Liver (tissue), 9 donors: ENCODE measurements around the gene XPR1. TPM values are rescaled to one million over a fixed set of nuclear protein-coding genes. Genes with fewer than 3 reads are reported as not detected.
A peak's percentile ranks its signal among the peaks of the same experiment; 100 is the strongest.

Experiments used
- DNase-seq: peaks from one replicate; pipeline ENCODE4 v3.0.0-alpha.2; 2017; ENCODE audit warnings: low spot score
- H3K27ac ChIP-seq, 2 donors: one replicate each; pipeline ENCODE4 v1.7.0; 2013; ENCODE audit warnings: inconsistent platforms in 2 of 2, low read length in 2 of 2, control low read depth in 1 of 2, low read depth in 1 of 2, mild to moderate bottlenecking in 1 of 2
- H3K27me3 ChIP-seq, 4 donors: one replicate each; pipeline versions ENCODE4 v1.6.1 to v1.7.0; 2013; ENCODE audit warnings: low read length in 3 of 4, inconsistent platforms in 1 of 4, mild to moderate bottlenecking in 1 of 4, moderate library complexity in 1 of 4; ENCODE audit not compliant: control insufficient read depth in 4 of 4, insufficient read depth in 4 of 4
- H3K36me3 ChIP-seq, 4 donors: one replicate each; pipeline versions ENCODE4 v1.6.1 to v1.7.0; 2013; ENCODE audit warnings: low read length in 3 of 4, mild to moderate bottlenecking in 3 of 4, low read depth in 1 of 4, moderate library complexity in 1 of 4; ENCODE audit not compliant: control insufficient read depth in 4 of 4, insufficient read depth in 3 of 4
- H3K4me1 ChIP-seq, 4 donors: one replicate each; pipeline versions ENCODE4 v1.6.1 to v1.7.0; 2013; ENCODE audit warnings: low read length in 3 of 4, mild to moderate bottlenecking in 3 of 4, moderate library complexity in 1 of 4; ENCODE audit not compliant: control insufficient read depth in 4 of 4, insufficient read depth in 4 of 4
- H3K4me3 ChIP-seq, 3 donors: one replicate each; pipeline versions ENCODE4 v1.6.1 to v1.7.0; 2013; ENCODE audit warnings: low read length in 3 of 3, control low read depth in 1 of 3, low read depth in 1 of 3, mild to moderate bottlenecking in 1 of 3
- H3K9ac ChIP-seq, 2 donors: one replicate each; pipeline ENCODE4 v1.7.0; 2013; ENCODE audit warnings: low read length in 2 of 2, mild to moderate bottlenecking in 2 of 2, moderate library complexity in 2 of 2, control low read depth in 1 of 2, low read depth in 1 of 2
- H3K9me3 ChIP-seq, 4 donors: one replicate each; pipeline versions ENCODE4 v1.6.1 to v1.7.0; 2013; ENCODE audit warnings: low read length in 3 of 4; ENCODE audit not compliant: control insufficient read depth in 4 of 4
- ATF3 ChIP-seq: IDR thresholded peaks from 2 replicates; pipeline ENCODE4 v1.6.1; 2016; ENCODE audit warnings: antibody characterized with exemption
- FOXA1 ChIP-seq: IDR thresholded peaks from 2 replicates; pipeline ENCODE4 v1.6.1; 2016; ENCODE audit warnings: antibody characterized with exemption
- FOXA2 ChIP-seq: IDR thresholded peaks from 2 replicates; pipeline ENCODE4 v1.6.1; 2016; ENCODE audit warnings: antibody characterized with exemption
- GABPA ChIP-seq, 2 donors: IDR thresholded peaks in 1 of 2; conservative IDR thresholded peaks in 1 of 2; 2 replicates each; pipeline ENCODE4 v1.6.1; 2016; ENCODE audit warnings: antibody characterized with exemption in 2 of 2, mild to moderate bottlenecking in 1 of 2, moderate library complexity in 1 of 2
- HNF4A ChIP-seq, 2 donors: conservative IDR thresholded peaks; 2 replicates each; pipeline ENCODE4 v1.6.1; 2016; ENCODE audit warnings: antibody characterized with exemption in 2 of 2, mild to moderate bottlenecking in 2 of 2
- HNF4G ChIP-seq: IDR thresholded peaks from 2 replicates; pipeline ENCODE4 v1.6.1; 2016; ENCODE audit warnings: antibody characterized with exemption
- JUND ChIP-seq, 2 donors: IDR thresholded peaks; 2 replicates each; pipeline ENCODE4 v1.6.1; 2016; ENCODE audit warnings: antibody characterized with exemption in 2 of 2
- NR2F2 ChIP-seq: IDR thresholded peaks from 2 replicates; pipeline ENCODE4 v1.6.1; 2016; ENCODE audit warnings: antibody characterized with exemption
- RAD21 ChIP-seq, 2 donors: IDR thresholded peaks; 2 replicates each; pipeline ENCODE4 v1.6.1; 2016; ENCODE audit warnings: antibody characterized with exemption in 2 of 2, mild to moderate bottlenecking in 2 of 2
- RXRA ChIP-seq, 2 donors: IDR thresholded peaks; 2 replicates each; pipeline ENCODE4 v1.6.1; 2017 to 2018; ENCODE audit warnings: antibody characterized with exemption in 2 of 2, mild to moderate bottlenecking in 1 of 2
- SP1 ChIP-seq: IDR thresholded peaks from 2 replicates; pipeline ENCODE4 v1.6.1; 2018; ENCODE audit warnings: antibody characterized with exemption, mild to moderate bottlenecking
- TAF1 ChIP-seq: conservative IDR thresholded peaks from 2 replicates; pipeline ENCODE4 v1.6.1; 2016; ENCODE audit warnings: antibody characterized with exemption, mild to moderate bottlenecking
- YY1 ChIP-seq: IDR thresholded peaks from 2 replicates; pipeline ENCODE4 v1.6.1; 2016; ENCODE audit warnings: antibody characterized with exemption, mild to moderate bottlenecking
- WGBS: extraction: QIAGEN DNeasy Blood & Tissue Kit; methylation state at CpG from one replicate; pipeline ENCODE4 v1.1.7; 2013; 5-methylcytosine and 5-hydroxymethylcytosine counted together
- polyA plus RNA-seq, 2 donors: library from polyadenylated mRNA; stranded (reverse) in 1 of 2; unstranded in 1 of 2; fragments of 200-250 nt in 1 of 2; fragments of >200 nt in 1 of 2; fragmentation: Nextera tagmentation in 1 of 2; extraction: Ambion mirVana in 1 of 2; gene quantifications; one replicate each; pipeline versions ENCODE4 v1.2.1 to v1.2.3, GENCODE V29; 2013 to 2015
- total RNA-seq, 2 donors: library from RNA; depleted of rRNA; stranded (reverse); fragments of >200 nt; gene quantifications; one replicate each; pipeline ENCODE4 v1.2.3, GENCODE V29; 2014
- TF ChIP-seq, protein P1 (sequence below): IDR thresholded peaks from 2 replicates; pipeline ENCODE4 v1.6.1; 2016; ENCODE audit warnings: antibody characterized with exemption, mild to moderate bottlenecking
- TF ChIP-seq, protein P2 (sequence below): IDR thresholded peaks from 2 replicates; pipeline ENCODE4 v1.6.1; 2016; ENCODE audit warnings: antibody characterized with exemption
- TF ChIP-seq, protein P3 (sequence below): fragments of 150-350 bp; IDR thresholded peaks from 2 replicates; pipeline ENCODE4 v1.5.1; 2017; ENCODE audit warnings: improper control_type of control experiment, low read depth, low read length; ENCODE audit not compliant: missing input control
- donor health status: healthy.
- donor health status: healthy.
- donor health status: healthy.
- donor health status: healthy.
- donor health status: healthy.

XPR1 gene
- total and polyA plus RNA-seq, 4 donors, result 1.8 to 14.3 (median 5.9) TPM

GRCh38 chr1:180642781-180643180 lies 11.0 kb downstream of the XPR1 start:
- WGBS, result 89% methylated on average over 1 of the region's 1 CpG
- Histone ChIP-seq H3K4me1 (peaks cover 0 to 3% (median under 1%) of the 10 kb centered on the region in 4 donors), H3K27ac (no peak overlapping the region), H3K36me3 (no peaks in the 10 kb centered on the region), H3K4me3 (no peak overlapping the region), H3K9ac (no peak overlapping the region), H3K9me3 (no peaks in the 10 kb centered on the region), H3K27me3 (no peaks in the 10 kb centered on the region)
- TF ChIP-seq RAD21 (IDR thresholded peaks at IDR 0.05) (no peak), FOXA1 (no peak), HNF4G (no peak), RXRA (IDR thresholded peaks at IDR 0.05) (no peak)
- TF ChIP-seq, protein P1, sequence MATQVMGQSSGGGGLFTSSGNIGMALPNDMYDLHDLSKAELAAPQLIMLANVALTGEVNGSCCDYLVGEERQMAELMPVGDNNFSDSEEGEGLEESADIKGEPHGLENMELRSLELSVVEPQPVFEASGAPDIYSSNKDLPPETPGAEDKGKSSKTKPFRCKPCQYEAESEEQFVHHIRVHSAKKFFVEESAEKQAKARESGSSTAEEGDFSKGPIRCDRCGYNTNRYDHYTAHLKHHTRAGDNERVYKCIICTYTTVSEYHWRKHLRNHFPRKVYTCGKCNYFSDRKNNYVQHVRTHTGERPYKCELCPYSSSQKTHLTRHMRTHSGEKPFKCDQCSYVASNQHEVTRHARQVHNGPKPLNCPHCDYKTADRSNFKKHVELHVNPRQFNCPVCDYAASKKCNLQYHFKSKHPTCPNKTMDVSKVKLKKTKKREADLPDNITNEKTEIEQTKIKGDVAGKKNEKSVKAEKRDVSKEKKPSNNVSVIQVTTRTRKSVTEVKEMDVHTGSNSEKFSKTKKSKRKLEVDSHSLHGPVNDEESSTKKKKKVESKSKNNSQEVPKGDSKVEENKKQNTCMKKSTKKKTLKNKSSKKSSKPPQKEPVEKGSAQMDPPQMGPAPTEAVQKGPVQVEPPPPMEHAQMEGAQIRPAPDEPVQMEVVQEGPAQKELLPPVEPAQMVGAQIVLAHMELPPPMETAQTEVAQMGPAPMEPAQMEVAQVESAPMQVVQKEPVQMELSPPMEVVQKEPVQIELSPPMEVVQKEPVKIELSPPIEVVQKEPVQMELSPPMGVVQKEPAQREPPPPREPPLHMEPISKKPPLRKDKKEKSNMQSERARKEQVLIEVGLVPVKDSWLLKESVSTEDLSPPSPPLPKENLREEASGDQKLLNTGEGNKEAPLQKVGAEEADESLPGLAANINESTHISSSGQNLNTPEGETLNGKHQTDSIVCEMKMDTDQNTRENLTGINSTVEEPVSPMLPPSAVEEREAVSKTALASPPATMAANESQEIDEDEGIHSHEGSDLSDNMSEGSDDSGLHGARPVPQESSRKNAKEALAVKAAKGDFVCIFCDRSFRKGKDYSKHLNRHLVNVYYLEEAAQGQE, result no peak
- DNase-seq, result no peak

- H3K9ac ChIP-seq, result no peak overlapping the region
- H3K9me3 ChIP-seq, result no peaks in the 10 kb centered on the region
- H3K27ac ChIP-seq, result no peak overlapping the region
- TF ChIP-seq TAF1 (no peak), RAD21 (IDR thresholded peaks at IDR 0.05) (no peak), HNF4G (no peak), FOXA1 (no peak), RXRA (IDR thresholded peaks at IDR 0.05) (peak in 1 of 2 donors; percentile 7), ATF3 (no peak), JUND (IDR thresholded peaks at IDR 0.05) (no peak)
- TF ChIP-seq, protein P1, result no peak
- no peaks in the 10 kb centered on the region for H3K36me3 ChIP-seq
- 48% methylated on average over 1 of the region's 1 CpG for WGBS
- no peak overlapping the region for H3K4me3 ChIP-seq
- DNase-seq, result no peak
- H3K4me1 ChIP-seq, result peaks cover 0 to 3% (median under 1%) of the 10 kb centered on the region in 4 donors
- no peaks in the 10 kb centered on the region for H3K27me3 ChIP-seq
Observed at GRCh38 chr1:180643693-180644092, 11.9 kb downstream of the XPR1 start.

- H3K27me3 ChIP-seq, result no peaks in the 10 kb centered on the region
- H3K9ac ChIP-seq, result no peak overlapping the region
- DNase-seq, result no peak
- 92% methylated on average over 7 of the region's 7 CpGs for WGBS
- H3K27ac ChIP-seq, result no peak overlapping the region
- H3K4me1 ChIP-seq, result peaks cover 0 to 3% (median under 1%) of the 10 kb centered on the region in 4 donors
- no peak overlapping the region for H3K4me3 ChIP-seq
- no peaks in the 10 kb centered on the region for H3K9me3 ChIP-seq
- no peaks in the 10 kb centered on the region for H3K36me3 ChIP-seq
- TF ChIP-seq, protein P2, sequence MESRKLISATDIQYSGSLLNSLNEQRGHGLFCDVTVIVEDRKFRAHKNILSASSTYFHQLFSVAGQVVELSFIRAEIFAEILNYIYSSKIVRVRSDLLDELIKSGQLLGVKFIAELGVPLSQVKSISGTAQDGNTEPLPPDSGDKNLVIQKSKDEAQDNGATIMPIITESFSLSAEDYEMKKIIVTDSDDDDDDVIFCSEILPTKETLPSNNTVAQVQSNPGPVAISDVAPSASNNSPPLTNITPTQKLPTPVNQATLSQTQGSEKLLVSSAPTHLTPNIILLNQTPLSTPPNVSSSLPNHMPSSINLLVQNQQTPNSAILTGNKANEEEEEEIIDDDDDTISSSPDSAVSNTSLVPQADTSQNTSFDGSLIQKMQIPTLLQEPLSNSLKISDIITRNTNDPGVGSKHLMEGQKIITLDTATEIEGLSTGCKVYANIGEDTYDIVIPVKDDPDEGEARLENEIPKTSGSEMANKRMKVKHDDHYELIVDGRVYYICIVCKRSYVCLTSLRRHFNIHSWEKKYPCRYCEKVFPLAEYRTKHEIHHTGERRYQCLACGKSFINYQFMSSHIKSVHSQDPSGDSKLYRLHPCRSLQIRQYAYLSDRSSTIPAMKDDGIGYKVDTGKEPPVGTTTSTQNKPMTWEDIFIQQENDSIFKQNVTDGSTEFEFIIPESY, result no peak
- TF ChIP-seq GABPA (IDR thresholded peaks at IDR 0.05 in 1 of 2, conservative IDR thresholded peaks at IDR 0.05 in 1 of 2) (no peak), JUND (IDR thresholded peaks at IDR 0.05) (no peak), RXRA (IDR thresholded peaks at IDR 0.05) (no peak), NR2F2 (no peak), TAF1 (no peak), HNF4A (conservative IDR thresholded peaks at IDR 0.05) (no peak), YY1 (no peak), FOXA2 (no peak), SP1 (no peak), HNF4G (no peak)
- TF ChIP-seq, protein P3, sequence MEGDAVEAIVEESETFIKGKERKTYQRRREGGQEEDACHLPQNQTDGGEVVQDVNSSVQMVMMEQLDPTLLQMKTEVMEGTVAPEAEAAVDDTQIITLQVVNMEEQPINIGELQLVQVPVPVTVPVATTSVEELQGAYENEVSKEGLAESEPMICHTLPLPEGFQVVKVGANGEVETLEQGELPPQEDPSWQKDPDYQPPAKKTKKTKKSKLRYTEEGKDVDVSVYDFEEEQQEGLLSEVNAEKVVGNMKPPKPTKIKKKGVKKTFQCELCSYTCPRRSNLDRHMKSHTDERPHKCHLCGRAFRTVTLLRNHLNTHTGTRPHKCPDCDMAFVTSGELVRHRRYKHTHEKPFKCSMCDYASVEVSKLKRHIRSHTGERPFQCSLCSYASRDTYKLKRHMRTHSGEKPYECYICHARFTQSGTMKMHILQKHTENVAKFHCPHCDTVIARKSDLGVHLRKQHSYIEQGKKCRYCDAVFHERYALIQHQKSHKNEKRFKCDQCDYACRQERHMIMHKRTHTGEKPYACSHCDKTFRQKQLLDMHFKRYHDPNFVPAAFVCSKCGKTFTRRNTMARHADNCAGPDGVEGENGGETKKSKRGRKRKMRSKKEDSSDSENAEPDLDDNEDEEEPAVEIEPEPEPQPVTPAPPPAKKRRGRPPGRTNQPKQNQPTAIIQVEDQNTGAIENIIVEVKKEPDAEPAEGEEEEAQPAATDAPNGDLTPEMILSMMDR, result no peak
Observed at GRCh38 chr1:180644526-180645192, 12.8 kb downstream of the XPR1 start.
